Measurements from ENCODE around the gene PRICKLE4.

DNA sequence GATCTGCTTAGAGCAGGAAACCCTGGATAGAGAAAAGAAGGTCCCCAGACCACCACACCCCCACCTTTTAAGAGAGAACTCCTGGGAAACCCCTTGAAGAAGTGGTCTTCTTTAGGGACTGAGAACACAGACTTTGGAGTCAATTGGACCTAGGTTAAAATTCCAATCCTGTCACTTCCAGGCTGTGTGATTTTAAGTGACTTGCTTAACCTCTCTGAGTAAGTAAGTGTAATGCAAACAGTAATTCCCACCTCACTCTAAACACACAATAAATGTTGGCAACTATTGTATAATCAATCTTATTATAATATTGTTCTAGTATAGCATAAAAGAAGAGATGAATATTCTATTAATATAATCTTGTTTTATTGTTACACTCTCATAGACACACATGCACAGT, 48.4 kb upstream of the PRICKLE4 start:
- TF ChIP-seq POLR2A (IDR thresholded peaks at IDR 0.05) (no peak), POLR2AphosphoS5 (IDR thresholded peaks at IDR 0.05) (no peak)
- TF ChIP-seq, protein P1, sequence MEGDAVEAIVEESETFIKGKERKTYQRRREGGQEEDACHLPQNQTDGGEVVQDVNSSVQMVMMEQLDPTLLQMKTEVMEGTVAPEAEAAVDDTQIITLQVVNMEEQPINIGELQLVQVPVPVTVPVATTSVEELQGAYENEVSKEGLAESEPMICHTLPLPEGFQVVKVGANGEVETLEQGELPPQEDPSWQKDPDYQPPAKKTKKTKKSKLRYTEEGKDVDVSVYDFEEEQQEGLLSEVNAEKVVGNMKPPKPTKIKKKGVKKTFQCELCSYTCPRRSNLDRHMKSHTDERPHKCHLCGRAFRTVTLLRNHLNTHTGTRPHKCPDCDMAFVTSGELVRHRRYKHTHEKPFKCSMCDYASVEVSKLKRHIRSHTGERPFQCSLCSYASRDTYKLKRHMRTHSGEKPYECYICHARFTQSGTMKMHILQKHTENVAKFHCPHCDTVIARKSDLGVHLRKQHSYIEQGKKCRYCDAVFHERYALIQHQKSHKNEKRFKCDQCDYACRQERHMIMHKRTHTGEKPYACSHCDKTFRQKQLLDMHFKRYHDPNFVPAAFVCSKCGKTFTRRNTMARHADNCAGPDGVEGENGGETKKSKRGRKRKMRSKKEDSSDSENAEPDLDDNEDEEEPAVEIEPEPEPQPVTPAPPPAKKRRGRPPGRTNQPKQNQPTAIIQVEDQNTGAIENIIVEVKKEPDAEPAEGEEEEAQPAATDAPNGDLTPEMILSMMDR (IDR thresholded peaks at IDR 0.05) = no peak

All from prostate gland (tissue), 2 donors.